CD8-positive, alpha-beta memory T cell (primary cell): ENCODE results near the gene HYLS1. TPM values are rescaled to one million over a fixed set of nuclear protein-coding genes. Genes with fewer than 3 reads are reported as not detected.

Source experiments
- CTCF ChIA-PET: fragments of 350-600 bp; sonication (Branson Sonifier 250); formaldehyde crosslinking; loops from one replicate; lab custom pipeline; 2021; ENCODE audit warnings: antibody characterized with exemption; lab: Charles Lee
- POLR2A ChIA-PET: fragments of 350-600 bp; sonication (Branson Sonifier 250); formaldehyde crosslinking; loops from one replicate; lab custom pipeline; 2021; ENCODE audit warnings: antibody characterized with exemption; lab: Charles Lee
- DNase-seq, 5 donors: peaks; one replicate each; pipeline versions ENCODE4 v3.0.0 to v3.0.0-alpha.2; 2020 to 2022; ENCODE audit warnings: mixed read lengths in 1 of 5
- H3K27ac ChIP-seq: one replicate; pipeline ENCODE4 v1.7.0; 2013; ENCODE audit warnings: low read depth, mild to moderate bottlenecking, low read length, moderate library complexity
- H3K27me3 ChIP-seq: 2 replicates; pipeline ENCODE4 v1.7.0; 2013; ENCODE audit warnings: low read length, mild to moderate bottlenecking; ENCODE audit not compliant: insufficient read depth, poor library complexity, severe bottlenecking
- H3K36me3 ChIP-seq: 2 replicates; pipeline ENCODE4 v1.7.0; 2013; ENCODE audit warnings: mild to moderate bottlenecking, low read length, moderate library complexity; ENCODE audit not compliant: insufficient read depth
- H3K4me1 ChIP-seq: 2 replicates; pipeline ENCODE4 v1.7.0; 2013; ENCODE audit warnings: mild to moderate bottlenecking, low read length, moderate library complexity; ENCODE audit not compliant: insufficient read depth
- H3K4me3 ChIP-seq: 2 replicates; pipeline ENCODE4 v1.7.0; 2013; ENCODE audit warnings: mild to moderate bottlenecking, low read length
- H3K9me3 ChIP-seq: 2 replicates; pipeline ENCODE4 v1.7.0; 2013; ENCODE audit warnings: mild to moderate bottlenecking, low read length
- H3K27ac Mint-ChIP-seq, 8 donors: one replicate each; pipeline ENCODE4 v1.8.0; 2020 to 2021; ENCODE audit warnings: mixed read lengths in 8 of 8, mild to moderate bottlenecking in 6 of 8, inconsistent platforms in 3 of 8, moderate library complexity in 3 of 8
- H3K27me3 Mint-ChIP-seq, 2 donors: one replicate each; pipeline ENCODE4 v1.8.0; 2020 to 2021; ENCODE audit warnings: mixed read lengths in 2 of 2, mild to moderate bottlenecking in 1 of 2, moderate library complexity in 1 of 2
- H3K36me3 Mint-ChIP-seq, 3 donors: one replicate each; pipeline ENCODE4 v1.8.0; 2020 to 2021; ENCODE audit warnings: mixed read lengths in 3 of 3, inconsistent platforms in 1 of 3, mild to moderate bottlenecking in 1 of 3
- H3K4me1 Mint-ChIP-seq, 3 donors: one replicate each; pipeline ENCODE4 v1.8.0; 2020 to 2021; ENCODE audit warnings: mixed read lengths in 3 of 3, inconsistent platforms in 1 of 3, mild to moderate bottlenecking in 1 of 3
- H3K4me3 Mint-ChIP-seq, 7 donors: one replicate each; pipeline ENCODE4 v1.8.0; 2020 to 2021; ENCODE audit warnings: mixed read lengths in 7 of 7, mild to moderate bottlenecking in 6 of 7, moderate library complexity in 4 of 7, inconsistent platforms in 2 of 7
- H3K9me3 Mint-ChIP-seq, 5 donors: one replicate each; pipeline ENCODE4 v1.8.0; 2020 to 2022; ENCODE audit warnings: mixed read lengths in 5 of 5, mild to moderate bottlenecking in 3 of 5, moderate library complexity in 2 of 5, inconsistent platforms in 1 of 5
- polyA plus RNA-seq: library from polyadenylated mRNA; unstranded; fragments of 300-500 nt; fragmentation: Illumina TruSeq; gene quantifications from one replicate; pipeline ENCODE4 v1.2.3, GENCODE V29; 2021
- total RNA-seq, 2 experiments: library from RNA; stranded (reverse); gene quantifications; one replicate each; pipeline ENCODE4 v1.2.3, GENCODE V29; 2021

The HYLS1 gene
- total and polyA plus RNA-seq, 3 experiments from 2014 or later: 6.9 to 8.1 (median 7.3) TPM

DNA sequence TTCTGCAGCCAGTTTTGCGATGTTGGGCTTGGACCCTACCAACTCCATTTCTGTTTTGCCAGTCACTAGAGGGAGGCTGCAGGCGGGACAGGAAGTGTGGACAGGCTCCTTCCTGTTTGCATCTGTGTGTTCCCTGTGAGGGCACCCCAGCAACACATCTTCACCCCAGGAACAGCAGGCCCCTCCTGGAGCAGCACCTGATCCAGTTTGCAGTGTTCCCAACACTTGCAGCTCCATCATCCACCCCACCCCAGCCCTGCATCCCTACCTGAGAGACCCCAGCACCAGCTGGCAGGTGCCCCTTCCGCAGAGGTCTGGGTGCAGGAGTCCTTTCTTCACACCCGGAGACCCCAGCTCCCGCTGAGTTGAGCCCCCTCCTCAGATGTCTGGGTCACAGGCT lies 51.0 kb downstream of the HYLS1 start:
- Mint-ChIP-seq H3K4me1 (peaks cover 5 to 17% (median 16%) of the 10 kb centered on the region in 3 donors), H3K27ac (no peak overlapping the region), H3K36me3 (no peaks in the 10 kb centered on the region), H3K27me3 (peaks cover 0 to 3% of the 10 kb centered on the region in 2 donors), H3K4me3 (no peak overlapping the region), H3K9me3 (no peaks in the 10 kb centered on the region)
- no peaks in the 10 kb centered on the region for H3K9me3 ChIP-seq
- no peak for DNase-seq
- no peak overlapping the region for H3K27ac ChIP-seq
- H3K36me3 ChIP-seq: no peaks in the 10 kb centered on the region
- H3K4me1 ChIP-seq: no peaks in the 10 kb centered on the region
- POLR2A ChIA-PET: no interaction called here
- CTCF ChIA-PET: interaction anchor here (0.9 to 1.0 kb wide), 2 partner anchors 18 to 20 kb away, joined by 3 read pairs; no protein-coding TSS in a partner anchor
- H3K27me3 ChIP-seq: no peaks in the 10 kb centered on the region
- no peak overlapping the region for H3K4me3 ChIP-seq

DNA sequence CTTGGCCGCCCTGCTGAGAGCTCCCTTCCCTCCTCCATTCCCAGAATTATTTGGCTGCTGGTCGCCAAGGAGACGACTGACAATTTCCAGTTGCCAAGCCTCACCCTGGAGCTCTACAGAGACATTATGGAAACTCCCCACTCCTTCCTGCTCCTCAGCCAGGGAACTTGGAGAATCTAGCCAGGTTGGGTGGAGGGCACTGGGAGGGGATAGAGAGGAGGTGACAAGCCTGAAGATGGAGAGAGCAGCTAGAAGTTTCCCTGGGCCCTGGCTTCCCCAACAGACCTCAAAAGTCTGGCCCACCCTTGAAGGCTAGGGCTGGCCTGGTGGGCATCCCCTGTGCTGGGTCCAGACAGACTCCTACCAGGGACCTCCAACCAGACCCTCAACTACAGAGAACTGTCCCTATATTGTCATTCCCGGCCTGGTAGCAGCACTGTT lies 51.6 kb downstream of the HYLS1 start:
- Mint-ChIP-seq H3K36me3 (no peaks in the 10 kb centered on the region), H3K27me3 (no peaks in the 10 kb centered on the region), H3K9me3 (no peaks in the 10 kb centered on the region), H3K27ac (no peak overlapping the region), H3K4me1 (peaks cover 5 to 17% (median 16%) of the 10 kb centered on the region in 3 donors), H3K4me3 (no peak overlapping the region)
- Histone ChIP-seq H3K36me3 (no peaks in the 10 kb centered on the region), H3K27me3 (no peaks in the 10 kb centered on the region), H3K27ac (no peak overlapping the region), H3K4me1 (no peaks in the 10 kb centered on the region), H3K9me3 (no peaks in the 10 kb centered on the region), H3K4me3 (no peak overlapping the region)
- CTCF ChIA-PET: interaction anchor here (1.0 kb wide), 1 partner anchor 21 kb away, joined by 3 read pairs; no protein-coding TSS in a partner anchor
- POLR2A ChIA-PET: no interaction called here
- no peak for DNase-seq

DNA sequence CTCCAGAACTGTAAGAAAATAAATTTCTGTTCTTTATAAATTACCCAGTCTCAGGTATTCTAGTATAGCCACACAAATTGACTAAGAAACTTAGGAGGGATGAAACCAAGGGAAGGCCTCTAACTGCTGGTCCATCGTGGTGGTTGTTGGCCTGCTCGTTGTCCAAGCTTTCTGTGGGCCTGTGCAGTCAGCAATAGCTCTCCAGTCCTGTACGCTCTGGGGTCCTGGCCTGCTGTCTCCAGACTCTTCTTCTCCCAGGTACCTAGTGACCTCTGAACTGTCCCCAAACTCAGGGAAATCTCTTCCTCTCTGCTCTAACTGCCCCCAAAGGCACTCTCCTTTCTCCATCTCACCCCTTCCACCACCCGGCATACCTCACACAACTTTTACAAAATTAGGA lies 52.7 kb downstream of the HYLS1 start:
- ChIA-PET POLR2A (interaction anchor here (0.7 kb wide), 2 partner anchors 420 to 1165 kb away, joined by 3 to 4 read pairs; no protein-coding TSS in a partner anchor), CTCF (interaction anchor here (0.8 kb wide), 1 partner anchor 10 kb away, joined by 3 read pairs; no protein-coding TSS in a partner anchor)
- H3K27me3 Mint-ChIP-seq: no peaks in the 10 kb centered on the region
- H3K4me3 Mint-ChIP-seq: no peak overlapping the region
- peaks cover 5 to 17% (median 16%) of the 10 kb centered on the region in 3 donors for H3K4me1 Mint-ChIP-seq
- no peaks in the 10 kb centered on the region for H3K36me3 Mint-ChIP-seq
- H3K27ac Mint-ChIP-seq: peak overlapping the region in 1 of 8 donors; percentile 34
- no peaks in the 10 kb centered on the region for H3K4me1 ChIP-seq
- no peaks in the 10 kb centered on the region for H3K27me3 ChIP-seq
- no peaks in the 10 kb centered on the region for H3K9me3 Mint-ChIP-seq
- no peak overlapping the region for H3K4me3 ChIP-seq
- no peak for DNase-seq
- no peaks in the 10 kb centered on the region for H3K36me3 ChIP-seq
- no peaks in the 10 kb centered on the region for H3K9me3 ChIP-seq
- no peak overlapping the region for H3K27ac ChIP-seq

DNA sequence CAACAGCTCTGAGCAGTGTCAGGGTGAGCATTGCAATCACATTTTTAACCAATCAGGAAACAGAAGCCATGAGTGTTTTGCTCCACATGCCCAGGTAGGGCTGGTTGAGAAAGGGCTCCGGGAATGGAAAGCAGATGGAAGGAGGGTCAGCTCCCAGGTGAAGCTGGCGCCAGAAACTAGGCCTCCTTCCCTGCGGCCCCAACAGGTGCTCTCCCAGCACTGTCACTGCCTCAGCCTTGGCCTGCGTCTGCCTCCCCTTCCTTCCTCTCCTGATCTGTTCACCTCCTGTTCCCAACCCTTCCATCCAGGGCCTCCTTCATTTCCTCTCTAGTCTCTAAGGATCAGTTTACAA lies 53.8 kb downstream of the HYLS1 start:
- Mint-ChIP-seq H3K4me1 (peaks cover 5 to 17% (median 16%) of the 10 kb centered on the region in 3 donors), H3K9me3 (no peaks in the 10 kb centered on the region), H3K27ac (no peak overlapping the region), H3K36me3 (no peaks in the 10 kb centered on the region), H3K4me3 (no peak overlapping the region), H3K27me3 (no peaks in the 10 kb centered on the region)
- ChIA-PET POLR2A (no interaction called here), CTCF (interaction anchor here (0.7 to 1.2 kb wide), 2 partner anchors 207 to 253 kb away, joined by 3 to 7 read pairs; no protein-coding TSS in a partner anchor)
- Histone ChIP-seq H3K4me1 (no peaks in the 10 kb centered on the region), H3K27ac (no peak overlapping the region), H3K27me3 (no peaks in the 10 kb centered on the region), H3K9me3 (no peaks in the 10 kb centered on the region), H3K36me3 (no peaks in the 10 kb centered on the region), H3K4me3 (no peak overlapping the region)
- no peak for DNase-seq

DNA sequence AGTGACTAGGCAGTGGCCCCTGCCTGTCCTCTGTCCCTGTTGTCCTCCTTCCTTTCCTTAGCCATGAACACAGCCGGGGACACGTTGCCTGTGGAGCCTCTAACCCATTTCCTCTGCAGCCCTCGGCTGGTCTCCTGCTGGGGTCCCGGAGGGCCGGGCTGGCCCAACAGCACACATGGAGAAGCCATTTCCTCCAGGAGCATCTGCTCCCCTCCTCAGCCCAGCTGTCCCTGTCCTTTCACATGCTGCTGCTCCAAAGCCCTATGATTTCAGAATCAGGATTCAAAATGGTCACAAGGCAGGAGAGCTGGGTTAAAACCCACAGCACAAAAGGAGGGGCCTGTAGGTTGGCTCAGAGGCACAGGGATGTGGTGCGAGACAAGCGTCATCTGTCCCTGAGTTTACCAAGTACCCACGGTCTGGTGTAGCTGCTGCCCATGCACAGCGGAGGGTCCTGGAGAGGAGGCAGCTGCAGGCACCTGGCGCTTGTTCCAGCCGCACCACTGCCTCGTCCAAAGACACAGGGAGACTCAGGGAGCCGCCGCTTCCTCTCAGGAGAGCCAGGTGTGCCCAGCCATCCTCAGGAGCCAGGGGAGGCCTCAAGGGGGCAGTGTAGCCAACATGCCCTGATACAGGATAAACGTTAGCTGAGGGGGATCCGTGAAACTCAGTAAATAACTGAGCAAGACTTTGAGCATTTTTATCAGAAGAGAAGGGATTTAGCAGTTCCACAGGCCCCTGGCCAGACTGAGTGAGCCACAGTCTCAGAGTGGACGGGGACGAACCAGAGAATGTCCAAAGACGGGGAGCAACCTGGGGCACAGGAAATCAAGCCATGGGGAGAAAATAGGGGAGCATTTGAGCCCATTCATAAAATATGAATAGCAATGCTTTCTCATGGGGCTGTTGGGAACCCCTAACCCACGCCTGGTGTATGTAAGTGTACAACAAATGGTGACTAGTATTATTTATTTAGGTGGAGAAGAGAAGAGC lies 54.4 kb downstream of the HYLS1 start:
- Histone ChIP-seq H3K9me3 (no peaks in the 10 kb centered on the region), H3K27ac (no peak overlapping the region), H3K36me3 (no peaks in the 10 kb centered on the region), H3K4me3 (no peak overlapping the region), H3K27me3 (no peaks in the 10 kb centered on the region), H3K4me1 (no peaks in the 10 kb centered on the region)
- Mint-ChIP-seq H3K27me3 (peaks cover 0 to under 1% of the 10 kb centered on the region in 2 donors), H3K4me3 (peak overlapping the region in 3 of 7 donors; percentile 25 to 62 (median 44)), H3K27ac (no peak overlapping the region), H3K4me1 (peaks cover 5 to 17% (median 16%) of the 10 kb centered on the region in 3 donors), H3K36me3 (no peaks in the 10 kb centered on the region), H3K9me3 (no peaks in the 10 kb centered on the region)
- CTCF ChIA-PET: interaction anchor here (0.7 to 1.2 kb wide), 4 partner anchors 12 to 253 kb away, joined by 3 to 7 read pairs (median 3); no protein-coding TSS in a partner anchor
- DNase-seq: peak in 2 of 5 donors; percentile 8 to 24
- POLR2A ChIA-PET: no interaction called here

DNA sequence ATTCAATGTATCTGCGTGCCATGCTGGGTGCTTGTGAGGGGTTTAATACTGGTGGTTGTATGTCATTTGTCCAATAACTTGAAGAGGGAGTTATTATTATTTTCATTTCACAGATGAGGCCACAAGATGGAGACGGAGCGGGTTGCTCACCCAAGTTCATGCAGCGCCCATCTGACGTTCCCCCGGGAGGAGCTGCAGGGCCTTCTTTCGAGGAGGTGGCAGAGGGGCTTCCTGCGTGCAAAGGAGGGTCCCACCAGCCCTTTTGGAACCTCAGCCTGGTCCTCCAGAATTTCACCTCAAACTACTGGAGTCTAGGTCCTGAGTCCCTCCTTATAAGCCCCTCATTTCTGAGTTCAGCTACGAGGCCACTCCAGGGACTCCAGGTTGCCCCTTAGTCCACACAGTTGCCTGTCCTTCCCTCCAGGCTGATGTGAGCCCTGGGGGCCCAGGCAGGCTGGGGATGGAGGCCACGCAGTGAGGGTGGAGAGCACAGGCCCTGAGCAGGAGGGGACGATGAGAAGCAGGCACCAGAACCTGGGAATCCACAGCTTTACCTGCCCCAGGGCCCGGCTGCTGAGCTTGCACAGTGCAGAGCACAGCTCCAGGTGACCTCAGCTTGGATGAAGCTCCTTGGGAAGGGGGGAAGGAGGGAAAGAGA lies 55.4 kb downstream of the HYLS1 start:
- H3K36me3 Mint-ChIP-seq: no peaks in the 10 kb centered on the region
- CTCF ChIA-PET: interaction anchor here (1.1 to 1.7 kb wide), 3 partner anchors 15 to 251 kb away, joined by 3 read pairs; no protein-coding TSS in a partner anchor
- Histone ChIP-seq H3K4me1 (no peaks in the 10 kb centered on the region), H3K9me3 (no peaks in the 10 kb centered on the region), H3K27me3 (no peaks in the 10 kb centered on the region), H3K36me3 (no peaks in the 10 kb centered on the region), H3K27ac (no peak overlapping the region), H3K4me3 (no peak overlapping the region)
- H3K27me3 Mint-ChIP-seq: peaks cover 0 to 5% of the 10 kb centered on the region in 2 donors
- POLR2A ChIA-PET: no interaction called here
- H3K4me3 Mint-ChIP-seq: no peak overlapping the region
- H3K27ac Mint-ChIP-seq: no peak overlapping the region
- H3K4me1 Mint-ChIP-seq: peaks cover 5 to 17% (median 16%) of the 10 kb centered on the region in 3 donors
- no peaks in the 10 kb centered on the region for H3K9me3 Mint-ChIP-seq
- DNase-seq: no peak

DNA sequence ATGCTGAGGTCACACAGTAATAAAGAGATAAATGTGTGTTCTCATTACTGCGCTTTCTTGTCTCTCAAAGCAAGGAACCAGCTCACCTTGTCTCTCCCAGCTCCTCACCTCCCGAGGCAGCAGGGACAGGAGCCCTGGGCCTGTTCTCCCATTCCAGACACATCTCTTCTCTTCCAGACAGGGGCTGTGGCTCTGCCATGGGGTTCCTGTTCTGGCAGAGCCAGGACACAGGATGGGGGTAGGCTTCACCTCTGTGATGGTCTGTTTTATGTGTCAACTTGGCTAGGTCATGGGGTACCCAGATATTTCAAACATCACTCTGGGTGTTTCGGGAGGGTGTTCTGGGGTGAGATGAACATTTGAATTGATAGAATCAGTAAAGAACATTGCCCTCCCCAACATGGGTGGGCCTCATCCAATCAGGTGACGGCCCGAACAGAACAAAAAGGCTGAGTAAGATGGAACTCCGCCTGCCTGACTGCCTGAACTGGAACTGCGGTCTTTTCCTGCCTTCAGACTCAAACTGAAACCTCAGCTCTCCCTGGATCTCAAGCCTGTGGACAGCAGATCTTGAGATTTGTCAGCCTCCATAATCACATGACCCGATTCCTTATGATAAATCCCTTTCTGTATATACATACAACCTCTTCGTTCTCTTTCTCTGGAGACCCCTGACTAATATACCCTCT lies 56.3 kb downstream of the HYLS1 start:
- Mint-ChIP-seq H3K4me1 (peaks cover 5 to 11% (median 10%) of the 10 kb centered on the region in 3 donors), H3K36me3 (no peaks in the 10 kb centered on the region), H3K27me3 (peaks cover 0 to 5% of the 10 kb centered on the region in 2 donors), H3K27ac (peak overlapping the region in 1 of 8 donors; percentile 40), H3K4me3 (no peak overlapping the region), H3K9me3 (no peaks in the 10 kb centered on the region)
- DNase-seq: no peak
- no peak overlapping the region for H3K27ac ChIP-seq
- ChIA-PET CTCF (interaction anchor here (1.1 to 1.7 kb wide), 3 partner anchors 16 to 250 kb away, joined by 3 read pairs; no protein-coding TSS in a partner anchor), POLR2A (no interaction called here)
- no peak overlapping the region for H3K4me3 ChIP-seq
- no peaks in the 10 kb centered on the region for H3K4me1 ChIP-seq
- H3K9me3 ChIP-seq: no peaks in the 10 kb centered on the region
- H3K27me3 ChIP-seq: no peaks in the 10 kb centered on the region
- H3K36me3 ChIP-seq: no peaks in the 10 kb centered on the region
